Psoas muscle (tissue), 8 donors: ENCODE measurements around the gene CCDC172. TPM values are rescaled to one million over a fixed set of nuclear protein-coding genes. Genes with fewer than 3 reads are reported as not detected.
"Not testable (repeated sequence)": the region's sequence is repeated elsewhere in the genome, so short reads cannot be mapped to it uniquely, and the experiment has no call there.

Source experiments
- ATAC-seq, 4 donors: fragments of 200-7000 bp; cut with Tn5 transposase; one replicate each; pipeline ENCODE4 v1.9.1; 2020; ENCODE audit warnings: moderate library complexity in 3 of 4, mild to moderate bottlenecking in 2 of 4
- DNase-seq, 2 donors: peaks; one replicate each; pipeline ENCODE4 v3.0.0-alpha.2; 2020
- H3K27ac ChIP-seq: fragments of 200-600 bp; one replicate; pipeline ENCODE4 v1.8.0; 2022
- H3K27me3 ChIP-seq, 3 donors: fragments of 200-600 bp in 1 of 3; one replicate each; pipeline versions ENCODE4 v1.6.1 to v1.8.0; 2013 to 2022; ENCODE audit warnings: low read length in 2 of 3, mild to moderate bottlenecking in 2 of 3, moderate library complexity in 1 of 3; ENCODE audit not compliant: insufficient read depth in 3 of 3
- H3K36me3 ChIP-seq, 2 donors: fragments of 200-600 bp in 1 of 2; one replicate each; pipeline versions ENCODE4 v1.6.1 to v1.8.0; 2013 to 2022; ENCODE audit warnings: low read depth in 1 of 2, mild to moderate bottlenecking in 1 of 2, moderate library complexity in 1 of 2; ENCODE audit not compliant: insufficient read depth in 1 of 2
- H3K4me1 ChIP-seq: fragments of 200-600 bp; one replicate; pipeline ENCODE4 v1.8.0; 2022
- H3K4me3 ChIP-seq: fragments of 200-600 bp; one replicate; pipeline ENCODE4 v1.8.0; 2022; ENCODE audit warnings: mild to moderate bottlenecking
- H3K9me3 ChIP-seq: fragments of 200-600 bp; one replicate; pipeline ENCODE4 v1.8.0; 2022
- CTCF ChIP-seq: fragments of 200-600 bp; IDR thresholded peaks from one replicate; pipeline ENCODE4 v1.8.0; 2022; ENCODE audit warnings: antibody characterized with exemption
- WGBS, 3 donors: extraction: QIAGEN DNeasy Blood & Tissue Kit; methylation state at CpG; one replicate each; pipeline versions ENCODE4 v1.1.6 to v1.1.7; 2013; 5-methylcytosine and 5-hydroxymethylcytosine counted together
- intact Hi-C, 2 donors: fragments of 100-400 bp; cut with DNase I; formaldehyde crosslinking; loops; one replicate each; pipeline versions ENCODE4 v1.11.0 to v1.14.2; 2022
- polyA plus RNA-seq, 3 donors: library from polyadenylated mRNA; stranded (reverse); fragments of 200-250 nt; gene quantifications; one replicate each; pipeline ENCODE4 v1.2.3, GENCODE V29; 2013
- total RNA-seq, 4 donors: library from RNA; stranded (reverse); fragmentation: NEBNext Ultra II Directional in 2 of 4; extraction: Animal tissue kit (Norgen Biotek cat#: 25700) in 2 of 4; gene quantifications; one replicate each; pipeline versions ENCODE4 v1.2.1 to v1.2.4, GENCODE V29; 2021 to 2023
- donor health status: healthy with polysubstance abuse.
- donor health status: DM: no; HTN: no; CAD: no; lungs with moderate emphysema.
- donor health status: Bipolar disorder and iron deficiency.
- donor health status: healthy.
- donor health status: DM: yes; HTN: yes; CAD: no.
- donor health status: DM: no; HTN: no; CAD: no.
- donor health status: DM: no; HTN: no; CAD: no.
- donor health status: DM: yes; HTN: yes; CAD: no.

The CCDC172 gene
- total and polyA plus RNA-seq, 7 donors = not detected

GRCh38 chr10:116385994-116386809 lies 62.0 kb downstream of the CCDC172 start:
- peak in 1 of 4 donors; percentile 37 for ATAC-seq
- Histone ChIP-seq H3K27me3 (no peaks in the 10 kb centered on the region), H3K4me1 (no peaks in the 10 kb centered on the region), H3K9me3 (no peaks in the 10 kb centered on the region), H3K27ac (no peak overlapping the region), H3K4me3 (no peak overlapping the region), H3K36me3 (no peaks in the 10 kb centered on the region)
- no peak for DNase-seq
- 0 to 3% (median 0%) methylated on average over 1 of the region's 1 CpG for WGBS, 3 donors
- TF ChIP-seq CTCF = peak; percentile 60
- intact Hi-C loops = loop anchor here (5.0 to 10.0 kb wide), 5 partner anchors 589 to 1241 kb away; no protein-coding TSS in a partner anchor

GRCh38 chr10:116393246-116393831 lies 69.1 kb downstream of the CCDC172 start:
- H3K27me3 ChIP-seq = not testable (repeated sequence)
- WGBS, 3 donors = 95 to 96% (median 96%) methylated on average over 39 to 42 of the region's 43 CpGs

GRCh38 chr10:116395223-116395985 lies 71.2 kb downstream of the CCDC172 start:
- H3K4me1 ChIP-seq = no peaks in the 10 kb centered on the region

More at GRCh38 chr10:116393246-116393831, 69.1 kb downstream of the CCDC172 start:
- intact Hi-C loops, ATAC-seq, H3K36me3 ChIP-seq, H3K9me3 ChIP-seq, H3K4me3 ChIP-seq, H3K27ac ChIP-seq, DNase-seq, H3K4me1 ChIP-seq: not testable (repeated sequence)

GRCh38 chr10:116398224-116398623 lies 74.0 kb downstream of the CCDC172 start:
- no peak overlapping the region for H3K27ac ChIP-seq

More at GRCh38 chr10:116395223-116395985, 71.2 kb downstream of the CCDC172 start:
- ATAC-seq (no peak), DNase-seq (no peak)
- no peaks in the 10 kb centered on the region for H3K27me3 ChIP-seq
- intact Hi-C loops = no loop called here
- no peak overlapping the region for H3K27ac ChIP-seq
- no peaks in the 10 kb centered on the region for H3K9me3 ChIP-seq
- TF ChIP-seq CTCF = no peak
- no peak overlapping the region for H3K4me3 ChIP-seq
- 63 to 71% (median 64%) methylated on average over 13 of the region's 13 CpGs for WGBS, 3 donors
- no peaks in the 10 kb centered on the region for H3K36me3 ChIP-seq

More at GRCh38 chr10:116398224-116398623, 74.0 kb downstream of the CCDC172 start:
- ATAC-seq = no peak
- 26 to 35% (median 32%) methylated on average over 5 of the region's 5 CpGs for WGBS, 3 donors
- Histone ChIP-seq H3K27me3 (no peaks in the 10 kb centered on the region), H3K4me1 (no peaks in the 10 kb centered on the region), H3K9me3 (no peaks in the 10 kb centered on the region), H3K36me3 (no peaks in the 10 kb centered on the region), H3K4me3 (no peak overlapping the region)
- TF ChIP-seq CTCF = no peak
- intact Hi-C loops = no loop called here
- DNase-seq = no peak
